Liver (tissue), 3 donors: ENCODE data around the gene POU6F2.

Source experiments
- CTCF ChIP-seq: fragments of 150-350 bp; IDR thresholded peaks from 2 replicates; pipeline ENCODE4 v1.5.1; 2017; ENCODE audit warnings: improper control_type of control experiment, low read depth, low read length; ENCODE audit not compliant: missing input control
- GABPA ChIP-seq, 2 donors: IDR thresholded peaks in 1 of 2; conservative IDR thresholded peaks in 1 of 2; 2 replicates each; pipeline ENCODE4 v1.6.1; 2016; ENCODE audit warnings: antibody characterized with exemption in 2 of 2, mild to moderate bottlenecking in 1 of 2, moderate library complexity in 1 of 2
- NR2F2 ChIP-seq: IDR thresholded peaks from 2 replicates; pipeline ENCODE4 v1.6.1; 2016; ENCODE audit warnings: antibody characterized with exemption
- RAD21 ChIP-seq, 2 donors: IDR thresholded peaks; 2 replicates each; pipeline ENCODE4 v1.6.1; 2016; ENCODE audit warnings: antibody characterized with exemption in 2 of 2, mild to moderate bottlenecking in 2 of 2
- REST ChIP-seq: IDR thresholded peaks from 2 replicates; pipeline ENCODE4 v1.6.1; 2016; ENCODE audit warnings: antibody characterized with exemption, mild to moderate bottlenecking
- SP1 ChIP-seq: IDR thresholded peaks from 2 replicates; pipeline ENCODE4 v1.6.1; 2018; ENCODE audit warnings: antibody characterized with exemption, mild to moderate bottlenecking
- TAF1 ChIP-seq: conservative IDR thresholded peaks from 2 replicates; pipeline ENCODE4 v1.6.1; 2016; ENCODE audit warnings: antibody characterized with exemption, mild to moderate bottlenecking
- YY1 ChIP-seq: IDR thresholded peaks from 2 replicates; pipeline ENCODE4 v1.6.1; 2016; ENCODE audit warnings: antibody characterized with exemption, mild to moderate bottlenecking
- ZBTB33 ChIP-seq: IDR thresholded peaks from 2 replicates; pipeline ENCODE4 v1.6.1; 2016; ENCODE audit warnings: antibody characterized with exemption
- donor health status: healthy.
- donor health status: healthy.

- TF ChIP-seq CTCF (no peak), REST (no peak), NR2F2 (no peak), SP1 (no peak), GABPA (IDR thresholded peaks at IDR 0.05 in 1 of 2, conservative IDR thresholded peaks at IDR 0.05 in 1 of 2) (no peak), RAD21 (IDR thresholded peaks at IDR 0.05) (no peak), YY1 (no peak), ZBTB33 (no peak), TAF1 (no peak)
Observed at GRCh38 chr7:39043531-39043930, 65.8 kb downstream of the POU6F2 start.
